ENCODE data around the gene RPS5.
"Not testable (repeated sequence)": the region's sequence is repeated elsewhere in the genome, so short reads cannot be mapped to it uniquely, and the experiment has no call there.

RPS5 gene

GRCh38 chr19:58357481-58358145 lies 29.5 kb upstream of the RPS5 start:
- DNase-seq, result no peak

- peak; percentile 30 for DNase-seq
Measured at GRCh38 chr19:58361900-58362271, 25.2 kb upstream of the RPS5 start.

- DNase-seq, result peak; percentile 90
Measured at GRCh38 chr19:58362272-58362994, 24.6 kb upstream of the RPS5 start, which contains the start of gene ZNF497. ZNF497 (minus strand) TSS chr19:58362751; CDS start chr19:58357635, 5,116 bp downstream.

- DNase-seq, result no peak
Measured at GRCh38 chr19:58364146-58364545, 22.9 kb upstream of the RPS5 start.

- no peak for DNase-seq
Measured at GRCh38 chr19:58366585-58367430, 20.3 kb upstream of the RPS5 start.

GRCh38 chr19:58367698-58368454 lies 19.2 kb upstream of the RPS5 start:
- DNase-seq, result no peak

GRCh38 chr19:58368561-58369360 lies 18.3 kb upstream of the RPS5 start:
- no peak for DNase-seq

GRCh38 chr19:58372311-58373133 lies 14.5 kb upstream of the RPS5 start:
- DNase-seq, result no peak

GRCh38 chr19:58374200-58374599 lies 12.9 kb upstream of the RPS5 start:
- no peak for DNase-seq

- DNase-seq, result not testable (repeated sequence)
Measured at GRCh38 chr19:58376724-58377123, 10.3 kb upstream of the RPS5 start.

- no peak for DNase-seq
Measured at GRCh38 chr19:58379246-58379645, 7.8 kb upstream of the RPS5 start.

GRCh38 chr19:58380037-58380661 lies 6.9 kb upstream of the RPS5 start:
- no peak for DNase-seq

GRCh38 chr19:58380662-58381459 lies 6.2 kb upstream of the RPS5 start, which contains the start of gene ZNF837:
ZNF837 (minus strand) TSS chr19:58381030; CDS start chr19:58369332, 11,698 bp downstream.
- peak; percentile 98 for DNase-seq

GRCh38 chr19:58381460-58382212 lies 5.4 kb upstream of the RPS5 start:
- no peak for DNase-seq

- no peak for DNase-seq
Measured at GRCh38 chr19:58382997-58383603, 4.0 kb upstream of the RPS5 start.

GRCh38 chr19:58385313-58385890 lies 1.7 kb upstream of the RPS5 start:
- no peak for DNase-seq

GRCh38 chr19:58385891-58386575 lies 1.0 kb upstream of the RPS5 start:
- no peak for DNase-seq
